ENCODE data around the gene SLIT3. TPM values are rescaled to one million over a fixed set of nuclear protein-coding genes. Genes with fewer than 3 reads are reported as not detected.

The SLIT3 gene
- total RNA-seq, 3 donors from 2014 or later (not counting 1 experiment from before 2014, with no cell fraction given) = 0.34 to 0.80 TPM; not detected in 1

- Mint-ChIP-seq H3K27ac (no peak overlapping the region), H3K36me3 (peaks cover 16% of the 10 kb centered on the region), H3K4me1 (no peaks in the 10 kb centered on the region), H3K27me3 (ENCODE audit: low read depth in 2 of 2) (peaks cover 0 to 6% of the 10 kb centered on the region in 2 donors), H3K9me3 (peaks cover 0 to 4% of the 10 kb centered on the region in 2 donors), H3K4me3 (no peak overlapping the region)
- Histone ChIP-seq H3K4me3 (ENCODE audit: low read length) (no peak overlapping the region), H3K9me3 (ENCODE audit: control insufficient read depth, insufficient read depth, low read length) (peaks cover 2% of the 10 kb centered on the region), H3K27ac (ENCODE audit: low read length) (no peak overlapping the region), H3K27me3 (ENCODE audit: control insufficient read depth, insufficient read depth, low read length) (no peaks in the 10 kb centered on the region), H3K36me3 (ENCODE audit: control insufficient read depth, insufficient read depth, low read length) (no peaks in the 10 kb centered on the region), H3K4me1 (ENCODE audit: control insufficient read depth, insufficient read depth, low read length) (no peaks in the 10 kb centered on the region)
- 79% methylated on average over 6 of the region's 6 CpGs for WGBS (ENCODE audit: insufficient coverage)
- no peak for ATAC-seq
- DNase-seq = no peak
- intact Hi-C loops (cut with micrococcal nuclease) = no loop called here
- no peak for TF ChIP-seq CTCF (IDR thresholded peaks at IDR 0.05)
Observed at GRCh38 chr5:169160405-169160901, 140.5 kb downstream of the SLIT3 start.

- no peak overlapping the region for H3K4me3 Mint-ChIP-seq
- H3K4me1 Mint-ChIP-seq = no peaks in the 10 kb centered on the region
- H3K36me3 Mint-ChIP-seq = peaks cover 16% of the 10 kb centered on the region
- Histone ChIP-seq H3K27ac (ENCODE audit: low read length) (no peak overlapping the region), H3K36me3 (ENCODE audit: control insufficient read depth, insufficient read depth, low read length) (no peaks in the 10 kb centered on the region), H3K4me1 (ENCODE audit: control insufficient read depth, insufficient read depth, low read length) (no peaks in the 10 kb centered on the region), H3K27me3 (ENCODE audit: control insufficient read depth, insufficient read depth, low read length) (no peaks in the 10 kb centered on the region), H3K9me3 (ENCODE audit: control insufficient read depth, insufficient read depth, low read length) (peaks cover 2% of the 10 kb centered on the region), H3K4me3 (ENCODE audit: low read length) (no peak overlapping the region)
- H3K9me3 Mint-ChIP-seq = peaks cover 0 to 4% of the 10 kb centered on the region in 2 donors
- ATAC-seq (no peak), DNase-seq (no peak)
- WGBS (ENCODE audit: insufficient coverage) = 93% methylated on average over 3 of the region's 4 CpGs
- H3K27ac Mint-ChIP-seq = no peak overlapping the region
- intact Hi-C loops (cut with micrococcal nuclease) = no loop called here
- no peak for TF ChIP-seq CTCF (IDR thresholded peaks at IDR 0.05)
- peaks cover 0 to 6% of the 10 kb centered on the region in 2 donors for H3K27me3 Mint-ChIP-seq (ENCODE audit: low read depth in 2 of 2)
Observed at GRCh38 chr5:169158764-169159163, 142.2 kb downstream of the SLIT3 start.

GRCh38 chr5:169157064-169157463, 143.9 kb downstream of the SLIT3 start:
- intact Hi-C loops (cut with micrococcal nuclease) = no loop called here

More at GRCh38 chr5:169157064-169157463, 143.9 kb downstream of the SLIT3 start:
- Histone ChIP-seq H3K9me3 (ENCODE audit: control insufficient read depth, insufficient read depth, low read length) (peaks cover 2% of the 10 kb centered on the region), H3K36me3 (ENCODE audit: control insufficient read depth, insufficient read depth, low read length) (no peaks in the 10 kb centered on the region), H3K4me1 (ENCODE audit: control insufficient read depth, insufficient read depth, low read length) (no peaks in the 10 kb centered on the region), H3K27ac (ENCODE audit: low read length) (no peak overlapping the region), H3K27me3 (ENCODE audit: control insufficient read depth, insufficient read depth, low read length) (no peaks in the 10 kb centered on the region), H3K4me3 (ENCODE audit: low read length) (no peak overlapping the region)
- DNase-seq = no peak
- peaks cover 16% of the 10 kb centered on the region for H3K36me3 Mint-ChIP-seq
- H3K9me3 Mint-ChIP-seq = peaks cover 0 to 4% of the 10 kb centered on the region in 2 donors
- peaks cover 0 to 6% of the 10 kb centered on the region in 2 donors for H3K27me3 Mint-ChIP-seq (ENCODE audit: low read depth in 2 of 2)
- H3K4me3 Mint-ChIP-seq = no peak overlapping the region
- no peak for TF ChIP-seq CTCF (IDR thresholded peaks at IDR 0.05)
- H3K4me1 Mint-ChIP-seq = no peaks in the 10 kb centered on the region
- no peak for ATAC-seq
- no CpG with 5 or more reads among the region's 1 CpG for WGBS (ENCODE audit: insufficient coverage)
- no peak overlapping the region for H3K27ac Mint-ChIP-seq

Measured in natural killer cell (primary cell).